ENCODE results near the gene GPR176. TPM values are rescaled to one million over a fixed set of nuclear protein-coding genes. Genes with fewer than 3 reads are reported as not detected.

The GPR176 gene
- total RNA-seq, 1 donor = 0.21 TPM

- no peaks in the 10 kb centered on the region for H3K9me3 ChIP-seq (ENCODE audit: low read depth, low read length)
- no peak overlapping the region for H3K4me3 ChIP-seq (ENCODE audit: low read length)
- no peaks in the 10 kb centered on the region for H3K4me1 ChIP-seq (ENCODE audit: insufficient read depth, low read length)
- no peaks in the 10 kb centered on the region for H3K27me3 ChIP-seq (ENCODE audit: insufficient read depth, low read length)
Measured at GRCh38 chr15:39869254-39869653, 50.8 kb downstream of the GPR176 start.

- Histone ChIP-seq H3K27me3 (ENCODE audit: insufficient read depth, low read length) (no peaks in the 10 kb centered on the region), H3K4me3 (ENCODE audit: low read length) (no peak overlapping the region), H3K9me3 (ENCODE audit: low read depth, low read length) (no peaks in the 10 kb centered on the region), H3K4me1 (ENCODE audit: insufficient read depth, low read length) (no peaks in the 10 kb centered on the region)
Measured at GRCh38 chr15:39868396-39868795, 51.7 kb downstream of the GPR176 start.

GRCh38 chr15:39864116-39864515, 56.0 kb downstream of the GPR176 start:
- Histone ChIP-seq H3K4me3 (ENCODE audit: low read length) (no peak overlapping the region), H3K27me3 (ENCODE audit: insufficient read depth, low read length) (no peaks in the 10 kb centered on the region), H3K9me3 (ENCODE audit: low read depth, low read length) (no peaks in the 10 kb centered on the region), H3K4me1 (ENCODE audit: insufficient read depth, low read length) (no peaks in the 10 kb centered on the region)

DNA sequence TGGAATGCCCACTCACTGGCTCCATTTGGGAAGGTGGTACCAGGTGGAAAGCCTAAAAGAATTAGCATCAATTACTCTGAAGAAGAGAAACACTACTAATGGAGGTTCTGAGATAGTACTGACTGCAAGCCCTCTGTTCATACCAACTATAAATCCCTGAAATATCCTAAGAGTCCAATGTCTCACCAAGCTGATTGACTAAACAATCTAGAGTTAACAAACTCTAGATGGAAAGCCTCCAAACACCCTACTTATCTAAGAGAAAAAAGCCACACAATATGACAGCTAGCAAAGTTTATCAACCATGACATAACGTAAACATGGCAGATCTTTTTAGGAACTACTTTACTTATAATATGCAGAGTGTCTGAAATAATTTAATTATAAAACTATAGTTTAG, 59.2 kb downstream of the GPR176 start:
- no peak overlapping the region for H3K4me3 ChIP-seq (ENCODE audit: low read length)
- no peaks in the 10 kb centered on the region for H3K27me3 ChIP-seq (ENCODE audit: insufficient read depth, low read length)
- H3K4me1 ChIP-seq (ENCODE audit: insufficient read depth, low read length) = no peaks in the 10 kb centered on the region
- no peaks in the 10 kb centered on the region for H3K9me3 ChIP-seq (ENCODE audit: low read depth, low read length)

DNA sequence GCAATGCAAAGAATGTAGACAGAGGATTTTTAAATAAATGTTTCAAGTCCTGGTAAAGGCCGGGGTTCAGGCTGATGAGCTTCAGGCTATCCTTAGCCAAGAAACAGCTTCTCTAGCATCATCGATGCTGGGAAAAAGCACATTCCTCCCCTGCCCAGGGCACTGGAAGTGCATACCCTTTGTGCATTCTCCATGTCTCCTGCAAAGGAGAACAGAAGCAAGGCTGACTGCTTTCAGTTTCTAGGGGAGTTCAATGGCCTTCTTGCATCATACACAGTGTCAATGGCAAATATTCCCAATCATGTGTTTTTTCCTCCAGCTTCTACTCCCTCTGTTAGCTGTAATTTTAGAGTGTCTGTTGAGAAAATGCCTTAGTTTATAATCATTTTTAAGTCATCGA, 59.9 kb downstream of the GPR176 start:
- Histone ChIP-seq H3K27me3 (ENCODE audit: insufficient read depth, low read length) (no peaks in the 10 kb centered on the region), H3K4me3 (ENCODE audit: low read length) (no peak overlapping the region), H3K9me3 (ENCODE audit: low read depth, low read length) (no peaks in the 10 kb centered on the region), H3K4me1 (ENCODE audit: insufficient read depth, low read length) (no peaks in the 10 kb centered on the region)

DNA sequence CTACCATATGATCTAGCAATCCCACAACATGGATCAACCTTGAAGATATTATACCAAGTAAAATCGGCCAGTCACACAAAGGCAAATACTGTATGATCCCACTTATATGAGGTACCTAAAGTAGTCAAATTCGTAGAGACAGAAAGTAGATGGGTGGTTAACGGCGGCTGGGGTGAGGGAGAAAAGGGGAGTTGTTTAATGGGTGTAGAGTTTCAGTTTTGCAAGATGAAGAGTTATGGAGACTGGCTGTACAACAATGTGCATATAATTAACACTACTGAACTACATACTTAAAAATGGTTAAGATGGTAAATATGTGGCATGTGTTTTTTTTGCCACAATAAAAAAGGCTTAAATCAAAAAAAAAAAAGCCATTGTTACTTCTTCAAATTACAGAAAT, 60.4 kb downstream of the GPR176 start:
- Histone ChIP-seq H3K4me3 (ENCODE audit: low read length) (no peak overlapping the region), H3K27me3 (ENCODE audit: insufficient read depth, low read length) (no peaks in the 10 kb centered on the region), H3K4me1 (ENCODE audit: insufficient read depth, low read length) (no peaks in the 10 kb centered on the region), H3K9me3 (ENCODE audit: low read depth, low read length) (no peaks in the 10 kb centered on the region)

- Histone ChIP-seq H3K27me3 (ENCODE audit: insufficient read depth, low read length) (no peaks in the 10 kb centered on the region), H3K9me3 (ENCODE audit: low read depth, low read length) (no peaks in the 10 kb centered on the region), H3K4me1 (ENCODE audit: insufficient read depth, low read length) (no peaks in the 10 kb centered on the region), H3K4me3 (ENCODE audit: low read length) (no peak overlapping the region)
Measured at GRCh38 chr15:39857132-39857531, 62.9 kb downstream of the GPR176 start.

DNA sequence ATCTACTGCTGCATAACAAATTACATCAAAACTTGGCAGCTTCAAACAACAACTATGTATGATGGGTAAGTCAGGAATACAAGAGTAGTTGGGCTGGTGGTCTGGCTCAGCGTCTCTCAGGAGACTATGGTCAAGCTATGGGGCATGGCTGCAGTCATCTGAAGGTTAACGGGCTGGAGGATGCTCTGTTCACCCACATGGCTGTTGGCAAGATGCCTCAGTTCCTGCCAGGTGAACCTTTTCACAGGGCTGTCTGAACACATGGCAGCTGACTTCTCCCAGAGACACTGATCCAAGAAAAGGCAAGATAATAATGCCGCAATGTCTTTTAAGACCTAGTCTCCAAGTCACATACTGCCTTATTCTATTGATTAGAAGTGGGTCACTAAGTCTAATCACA, 63.7 kb downstream of the GPR176 start:
- Histone ChIP-seq H3K9me3 (ENCODE audit: low read depth, low read length) (no peaks in the 10 kb centered on the region), H3K27me3 (ENCODE audit: insufficient read depth, low read length) (no peaks in the 10 kb centered on the region), H3K4me3 (ENCODE audit: low read length) (no peak overlapping the region)

GRCh38 chr15:39855400-39855799, 64.7 kb downstream of the GPR176 start:
- no peaks in the 10 kb centered on the region for H3K4me1 ChIP-seq (ENCODE audit: insufficient read depth, low read length)
- H3K27me3 ChIP-seq (ENCODE audit: insufficient read depth, low read length) = no peaks in the 10 kb centered on the region
- no peak overlapping the region for H3K4me3 ChIP-seq (ENCODE audit: low read length)
- H3K9me3 ChIP-seq (ENCODE audit: low read depth, low read length) = no peaks in the 10 kb centered on the region

More for the DNA sequence above, 63.7 kb downstream of the GPR176 start:
- no peaks in the 10 kb centered on the region for H3K4me1 ChIP-seq (ENCODE audit: insufficient read depth, low read length)

GRCh38 chr15:39854161-39854560, 65.9 kb downstream of the GPR176 start:
- Histone ChIP-seq H3K27me3 (ENCODE audit: insufficient read depth, low read length) (no peaks in the 10 kb centered on the region), H3K9me3 (ENCODE audit: low read depth, low read length) (no peaks in the 10 kb centered on the region)

GRCh38 chr15:39852250-39852649, 67.8 kb downstream of the GPR176 start:
- no peaks in the 10 kb centered on the region for H3K4me1 ChIP-seq (ENCODE audit: insufficient read depth, low read length)
- H3K4me3 ChIP-seq (ENCODE audit: low read length) = no peak overlapping the region
- H3K9me3 ChIP-seq (ENCODE audit: low read depth, low read length) = no peaks in the 10 kb centered on the region
- H3K27me3 ChIP-seq (ENCODE audit: insufficient read depth, low read length) = no peaks in the 10 kb centered on the region

More at GRCh38 chr15:39854161-39854560, 65.9 kb downstream of the GPR176 start:
- Histone ChIP-seq H3K4me3 (ENCODE audit: low read length) (no peak overlapping the region), H3K4me1 (ENCODE audit: insufficient read depth, low read length) (no peaks in the 10 kb centered on the region)

DNA sequence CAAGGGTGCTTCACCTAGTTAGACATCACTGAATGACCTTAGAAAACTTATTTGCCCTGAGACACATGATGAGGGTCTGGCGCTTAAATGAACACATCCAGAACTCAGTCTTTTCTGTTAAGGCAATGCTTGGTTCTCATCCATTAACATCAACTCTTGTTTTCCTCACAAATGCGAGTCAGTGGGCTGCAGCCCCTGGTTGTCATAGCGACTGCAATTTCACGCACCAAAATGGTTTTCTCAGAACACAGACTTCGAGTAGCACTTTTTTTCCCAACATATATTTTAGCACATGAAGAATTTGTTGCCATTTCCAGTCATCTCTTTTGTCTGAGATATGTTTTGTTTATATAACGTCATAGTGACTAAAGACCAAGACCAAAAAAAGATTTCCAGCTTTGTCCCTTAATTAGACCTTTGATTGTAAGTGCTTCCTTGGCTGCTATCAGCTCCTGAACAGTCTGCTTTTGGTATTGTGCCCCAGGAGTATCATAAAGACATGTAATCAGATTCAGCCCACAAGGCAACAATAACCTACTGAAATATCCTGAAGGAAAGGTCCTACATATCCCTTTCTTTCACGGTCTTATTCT, 68.5 kb downstream of the GPR176 start:
- Histone ChIP-seq H3K4me1 (ENCODE audit: insufficient read depth, low read length) (no peaks in the 10 kb centered on the region), H3K27me3 (ENCODE audit: insufficient read depth, low read length) (no peaks in the 10 kb centered on the region)

GRCh38 chr15:39850436-39850835, 69.6 kb downstream of the GPR176 start:
- H3K4me3 ChIP-seq (ENCODE audit: low read length) = no peak overlapping the region
- no peaks in the 10 kb centered on the region for H3K27me3 ChIP-seq (ENCODE audit: insufficient read depth, low read length)
- no peaks in the 10 kb centered on the region for H3K9me3 ChIP-seq (ENCODE audit: low read depth, low read length)
- no peaks in the 10 kb centered on the region for H3K4me1 ChIP-seq (ENCODE audit: insufficient read depth, low read length)

More for the DNA sequence above, 68.5 kb downstream of the GPR176 start:
- Histone ChIP-seq H3K4me3 (ENCODE audit: low read length) (no peak overlapping the region), H3K9me3 (ENCODE audit: low read depth, low read length) (no peaks in the 10 kb centered on the region)

DNA sequence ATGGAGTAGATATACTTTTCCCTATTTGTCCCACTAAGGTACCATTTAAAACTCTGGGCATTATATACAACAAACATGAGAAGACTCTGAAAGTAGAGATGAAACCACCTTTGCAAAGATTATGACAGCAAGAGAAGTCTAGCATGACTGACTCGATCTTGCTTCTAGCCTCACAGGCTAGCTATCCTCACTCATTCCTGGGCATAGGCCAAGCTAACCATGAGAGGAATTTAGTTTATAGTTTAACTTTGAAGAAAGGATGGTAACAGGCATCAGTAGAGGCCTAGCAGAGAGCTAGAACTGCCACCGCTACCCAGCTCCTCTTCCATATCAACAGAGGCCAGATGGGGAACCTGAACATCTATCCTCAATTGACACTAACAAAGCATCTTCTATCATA, 74.0 kb downstream of the GPR176 start:
- H3K27me3 ChIP-seq (ENCODE audit: insufficient read depth, low read length) = no peaks in the 10 kb centered on the region
- no peaks in the 10 kb centered on the region for H3K4me1 ChIP-seq (ENCODE audit: insufficient read depth, low read length)
- no peaks in the 10 kb centered on the region for H3K9me3 ChIP-seq (ENCODE audit: low read depth, low read length)
- H3K4me3 ChIP-seq (ENCODE audit: low read length) = no peak overlapping the region

GRCh38 chr15:39845582-39845981, 74.5 kb downstream of the GPR176 start:
- Histone ChIP-seq H3K4me3 (ENCODE audit: low read length) (no peak overlapping the region), H3K27me3 (ENCODE audit: insufficient read depth, low read length) (no peaks in the 10 kb centered on the region), H3K9me3 (ENCODE audit: low read depth, low read length) (no peaks in the 10 kb centered on the region), H3K4me1 (ENCODE audit: insufficient read depth, low read length) (no peaks in the 10 kb centered on the region)

- Histone ChIP-seq H3K4me3 (ENCODE audit: low read length) (no peak overlapping the region), H3K27me3 (ENCODE audit: insufficient read depth, low read length) (no peaks in the 10 kb centered on the region), H3K4me1 (ENCODE audit: insufficient read depth, low read length) (no peaks in the 10 kb centered on the region), H3K9me3 (ENCODE audit: low read depth, low read length) (no peaks in the 10 kb centered on the region)
Measured at GRCh38 chr15:39843565-39843964, 76.5 kb downstream of the GPR176 start.
